ENCODE measurements around the gene CCNI2. TPM values are rescaled to one million over a fixed set of nuclear protein-coding genes. Genes with fewer than 3 reads are reported as not detected.

Gene CCNI2
- total and polyA plus RNA-seq, 2 donors (not counting 3 experiments of a cell fraction or from before 2014, with no cell fraction given): 0.25 to 0.53 TPM

- Histone ChIP-seq H3K4me1 (ENCODE audit: control insufficient read depth, extremely low read depth, insufficient read depth, low read length) (peaks cover 5% of the 10 kb centered on the region), H4K20me1 (replicated peaks; ENCODE audit: control insufficient read depth, extremely low read depth, insufficient read depth, low read length) (no peaks in the 10 kb centered on the region), H3K9me1 (replicated peaks; ENCODE audit: control insufficient read depth, extremely low read depth, insufficient read depth, low read length) (no peaks in the 10 kb centered on the region), H3K36me3 (ENCODE audit: control insufficient read depth in 2 of 2, extremely low read depth in 1 of 2, insufficient read depth in 2 of 2, low read length in 2 of 2) (no peaks in the 10 kb centered on the region), H3K9ac (replicated peaks; ENCODE audit: extremely low read depth, insufficient read depth, low read length) (no peak overlapping the region), H3K79me2 (ENCODE audit: control insufficient read depth, insufficient read depth, low read length) (no peaks in the 10 kb centered on the region), H3K9me3 (replicated peaks; ENCODE audit: control insufficient read depth, insufficient read depth, low read length) (no peaks in the 10 kb centered on the region), H3K4me3 (replicated peaks in 1 of 3; ENCODE audit: insufficient read depth in 1 of 3, low read depth in 1 of 3, low read length in 3 of 3) (no peak overlapping the region), H3K4me2 (ENCODE audit: insufficient read depth, low read length) (no peak overlapping the region), H3K27ac (ENCODE audit: insufficient read depth, low read depth, low read length) (no peak overlapping the region), H2AFZ (ENCODE audit: low read depth, low read length) (no peak overlapping the region), H3K27me3 (ENCODE audit: control insufficient read depth in 2 of 2, insufficient read depth in 2 of 2, low read length in 2 of 2) (peaks cover 0 to 2% of the 10 kb centered on the region in 2 experiments)
- POLR2A ChIA-PET: no interaction called here
- BruUV-seq (replicated peaks): no TSS peak
- TF ChIP-seq FOS (IDR thresholded peaks at IDR 0.05; ENCODE audit: borderline replicate concordance, insufficient read depth, low read length) (no peak), JUN (IDR thresholded peaks at IDR 0.05; ENCODE audit: borderline replicate concordance, insufficient read depth, insufficient read length, low read depth) (no peak), MYC (IDR thresholded peaks at IDR 0.05; ENCODE audit: low read depth, low read length) (no peak), EZH2 (IDR thresholded peaks at IDR 0.05; ENCODE audit: borderline replicate concordance, low read depth, low read length, severe bottlenecking) (no peak), POLR2AphosphoS5 (IDR thresholded peaks at IDR 0.05; ENCODE audit: insufficient read depth, low read depth, low read length) (no peak), GATA2 (IDR thresholded peaks at IDR 0.05; ENCODE audit: insufficient read depth, insufficient read length, low read depth, low read length) (no peak)
- DNase-seq (ENCODE audit: low read depth, low spot score) (no peak), FAIRE-seq (no peak)
- CTCF ChIA-PET: interaction anchor here (0.6 to 5.5 kb wide), 7 partner anchors 11 to 363 kb away, joined by 3 to 48 read pairs (median 3); partner anchors contain the start of gene SOWAHA
- intact Hi-C loops (cut with micrococcal nuclease): no loop called here
- dilution Hi-C loops (cut with MboI; ENCODE audit: extremely low pct_ligation_motif_present, low sequenced_read_pairs): no loop called here
Observed at GRCh38 chr5:132750471-132751230, 3.4 kb downstream of the CCNI2 start.

DNA sequence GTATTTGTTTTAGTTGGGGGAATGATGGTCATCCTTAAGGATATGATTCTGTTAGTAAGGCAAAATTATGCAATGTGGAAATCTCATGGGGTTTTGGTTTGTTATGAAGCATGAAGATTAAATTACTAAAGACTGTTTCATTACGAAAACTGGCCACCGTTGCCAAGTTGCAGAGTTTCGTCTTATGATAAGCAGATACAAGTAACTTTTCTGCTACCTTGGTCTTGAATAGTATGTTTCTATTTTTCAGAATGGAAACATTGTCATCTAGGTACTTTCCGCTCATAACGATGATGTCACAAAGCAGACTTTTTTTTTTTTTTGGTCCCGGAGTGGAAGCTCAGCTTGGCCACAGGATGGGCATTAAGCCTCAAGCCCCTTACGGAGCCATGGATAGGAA, 4.2 kb downstream of the CCNI2 start:
- no peak overlapping the region for H3K9ac ChIP-seq (replicated peaks; ENCODE audit: extremely low read depth, insufficient read depth, low read length)
- POLR2A ChIA-PET: no interaction called here
- no peak overlapping the region for H3K4me2 ChIP-seq (ENCODE audit: insufficient read depth, low read length)
- no TSS peak for BruUV-seq (replicated peaks)
- H3K27me3 ChIP-seq (ENCODE audit: control insufficient read depth in 2 of 2, insufficient read depth in 2 of 2, low read length in 2 of 2): no peaks in the 10 kb centered on the region
- H3K4me1 ChIP-seq (ENCODE audit: control insufficient read depth, extremely low read depth, insufficient read depth, low read length): peaks cover 5% of the 10 kb centered on the region
- H3K9me3 ChIP-seq (replicated peaks; ENCODE audit: control insufficient read depth, insufficient read depth, low read length): no peaks in the 10 kb centered on the region
- no peaks in the 10 kb centered on the region for H3K36me3 ChIP-seq (ENCODE audit: control insufficient read depth in 2 of 2, extremely low read depth in 1 of 2, insufficient read depth in 2 of 2, low read length in 2 of 2)
- H3K9me1 ChIP-seq (replicated peaks; ENCODE audit: control insufficient read depth, extremely low read depth, insufficient read depth, low read length): no peaks in the 10 kb centered on the region
- DNase-seq (ENCODE audit: low read depth, low spot score) (no peak), FAIRE-seq (no peak)
- H4K20me1 ChIP-seq (replicated peaks; ENCODE audit: control insufficient read depth, extremely low read depth, insufficient read depth, low read length): no peaks in the 10 kb centered on the region
- CTCF ChIA-PET: interaction anchor here (0.6 to 0.8 kb wide), 2 partner anchors 20 to 364 kb away, joined by 3 read pairs; no protein-coding TSS in a partner anchor
- intact Hi-C loops (cut with micrococcal nuclease) (no loop called here), dilution Hi-C loops (cut with MboI; ENCODE audit: extremely low pct_ligation_motif_present, low sequenced_read_pairs) (no loop called here)
- no peak overlapping the region for H2AFZ ChIP-seq (ENCODE audit: low read depth, low read length)
- H3K27ac ChIP-seq (ENCODE audit: insufficient read depth, low read depth, low read length): no peak overlapping the region
- no peak overlapping the region for H3K4me3 ChIP-seq (replicated peaks in 1 of 3; ENCODE audit: insufficient read depth in 1 of 3, low read depth in 1 of 3, low read length in 3 of 3)
- no peaks in the 10 kb centered on the region for H3K79me2 ChIP-seq (ENCODE audit: control insufficient read depth, insufficient read depth, low read length)
- TF ChIP-seq FOS (IDR thresholded peaks at IDR 0.05; ENCODE audit: borderline replicate concordance, insufficient read depth, low read length) (no peak), JUN (IDR thresholded peaks at IDR 0.05; ENCODE audit: borderline replicate concordance, insufficient read depth, insufficient read length, low read depth) (no peak), MAX (IDR thresholded peaks at IDR 0.05; ENCODE audit: insufficient read depth, insufficient read length) (no peak), POLR2AphosphoS5 (IDR thresholded peaks at IDR 0.05; ENCODE audit: insufficient read depth, low read depth, low read length) (no peak), CTCF (IDR thresholded peaks at IDR 0.05; ENCODE audit: extremely low read depth in 1 of 2, insufficient read depth in 1 of 2, low read depth in 1 of 2, low read length in 2 of 2) (no peak), MYC (IDR thresholded peaks at IDR 0.05; ENCODE audit: low read depth, low read length) (no peak), POLR2A (IDR thresholded peaks at IDR 0.05; ENCODE audit: low read depth, low read length) (no peak), GATA2 (IDR thresholded peaks at IDR 0.05; ENCODE audit: insufficient read depth, insufficient read length, low read depth, low read length) (no peak), EZH2 (IDR thresholded peaks at IDR 0.05; ENCODE audit: borderline replicate concordance, low read depth, low read length, severe bottlenecking) (no peak)
